K562 (cell line): ENCODE data around the gene PDE12. TPM values are rescaled to one million over a fixed set of nuclear protein-coding genes. Genes with fewer than 3 reads are reported as not detected.

Source experiments
- CBX1 ChIP-seq: sonication (generic); IDR thresholded peaks from 2 replicates; pipeline ENCODE4 v1.6.1; 2016; ENCODE audit warnings: antibody characterized with exemption, low read depth, mild to moderate bottlenecking
- ESRRA ChIP-seq: fragments of 450-650 bp; IDR thresholded peaks from 2 replicates; pipeline ENCODE4 v1.6.1; 2014; ENCODE audit warnings: low read depth, mild to moderate bottlenecking, moderate library complexity, borderline replicate concordance
- HIVEP1 ChIP-seq: fragments of 250-450 bp; sonication (Bioruptor Pico); IDR thresholded peaks from 2 replicates; pipeline ENCODE4 v1.4.0; 2020; ENCODE audit warnings: mild to moderate bottlenecking
- L3MBTL2 ChIP-seq: fragments of 450-650 bp; IDR thresholded peaks from 2 replicates; pipeline ENCODE4 v1.6.1; 2016; ENCODE audit warnings: mild to moderate bottlenecking, moderate library complexity
- NCOR1 ChIP-seq: fragments of 450-650 bp; IDR thresholded peaks from 2 replicates; pipeline ENCODE4 v1.6.1; 2016; ENCODE audit warnings: mild to moderate bottlenecking, moderate library complexity
- PCBP2 ChIP-seq: fragments of 200-400 bp; formaldehyde crosslinking; IDR thresholded peaks from 2 replicates; pipeline ENCODE4 v1.6.1; 2018; ENCODE audit warnings: low read length, low read depth, mild to moderate bottlenecking, moderate library complexity; ENCODE audit not compliant: poor library complexity, severe bottlenecking
- RNF219 ChIP-seq: fragments of 250-450 bp; sonication (Bioruptor Pico); IDR thresholded peaks from 2 replicates; pipeline ENCODE4 v1.5.0; 2022; ENCODE audit warnings: mild to moderate bottlenecking
- SMAD2 ChIP-seq: fragments of 150-350 bp; IDR thresholded peaks from 2 replicates; pipeline ENCODE4 v1.6.1; 2014; ENCODE audit warnings: low read depth, mild to moderate bottlenecking, low read length
- SMARCB1 ChIP-seq: IDR thresholded peaks from 2 replicates; pipeline ENCODE4 v1.6.1; 2011; ENCODE audit warnings: improper control_type of control experiment, low read depth; ENCODE audit not compliant: insufficient read length
- STAT5A ChIP-seq: IDR thresholded peaks from 2 replicates; pipeline ENCODE4 v1.6.1; 2012; ENCODE audit warnings: low read length, inconsistent platforms, borderline replicate concordance
- TBP ChIP-seq: optimal IDR thresholded peaks from 2 replicates; pipeline ENCODE3; 2011; ENCODE audit warnings: low read depth, low read length, improper control_type of control experiment
- ZNF3 ChIP-seq: fragments of 250-450 bp; sonication (Bioruptor Pico); IDR thresholded peaks from 2 replicates; pipeline ENCODE4 v1.5.0; 2021; ENCODE audit warnings: mild to moderate bottlenecking, moderate library complexity
- ZNF41 ChIP-seq: fragments of 250-450 bp; sonication (Bioruptor Pico); conservative IDR thresholded peaks from 2 replicates; pipeline ENCODE4 v1.4.0; 2020; ENCODE audit warnings: mild to moderate bottlenecking
- ZNF583 ChIP-seq: fragments of 250-450 bp; sonication (Bioruptor Pico); IDR thresholded peaks from 2 replicates; pipeline ENCODE4 v1.4.0; 2020
- ZNF655 ChIP-seq: fragments of 250-450 bp; sonication (Bioruptor Pico); IDR thresholded peaks from 2 replicates; pipeline ENCODE4 v1.5.0; 2021
- ZNF785 ChIP-seq: fragments of 250-450 bp; sonication (Bioruptor Pico); IDR thresholded peaks from 2 replicates; pipeline ENCODE4 v1.4.0; 2020; ENCODE audit warnings: mild to moderate bottlenecking
- polyA plus RNA-seq, 8 experiments: library from polyadenylated mRNA; depleted of rRNA in 4 of 8; stranded (reverse) in 5 of 8; unstranded in 3 of 8; fragments of >200 nt; fragmentation: Nextera tagmentation in 2 of 8; fragmentation: Illumina TruSeq in 1 of 8; extraction: Ambion mirVana in 2 of 8; extraction: Trizol in 1 of 8; gene quantifications; 2 replicates each; pipeline versions ENCODE4 v1.2.1 to v1.2.3, GENCODE V29; 2011 to 2014; ENCODE audit warnings: inconsistent platforms in 1 of 8, missing spikeins in 1 of 8
- total RNA-seq, 7 experiments: library from RNA; depleted of rRNA in 6 of 7; stranded (reverse); fragments of >200 nt in 6 of 7; fragmentation: Illumina TruSeq in 2 of 7; extraction: Trizol in 2 of 7; gene quantifications; 2 replicates each; pipeline versions ENCODE4 v1.2.1 to v1.2.3, GENCODE V29; 2011 to 2021; ENCODE audit warnings: low replicate concordance in 1 of 7
- TF ChIP-seq, protein P1 (sequence below), 2 experiments: fragments of 450-650 bp; formaldehyde crosslinking in 1 of 2; IDR thresholded peaks; 2 replicates each; pipeline versions ENCODE4 v1.4.0 to v1.6.1; 2014 to 2020; ENCODE audit warnings: mild to moderate bottlenecking in 2 of 2, borderline replicate concordance in 1 of 2, low read depth in 1 of 2

Gene PDE12
- total and polyA plus RNA-seq, 9 of the 15 experiments (the other 6 are each of a cell fraction or from before 2014, with no cell fraction given): 2.1 to 20.5 (median 10.0) TPM

DNA sequence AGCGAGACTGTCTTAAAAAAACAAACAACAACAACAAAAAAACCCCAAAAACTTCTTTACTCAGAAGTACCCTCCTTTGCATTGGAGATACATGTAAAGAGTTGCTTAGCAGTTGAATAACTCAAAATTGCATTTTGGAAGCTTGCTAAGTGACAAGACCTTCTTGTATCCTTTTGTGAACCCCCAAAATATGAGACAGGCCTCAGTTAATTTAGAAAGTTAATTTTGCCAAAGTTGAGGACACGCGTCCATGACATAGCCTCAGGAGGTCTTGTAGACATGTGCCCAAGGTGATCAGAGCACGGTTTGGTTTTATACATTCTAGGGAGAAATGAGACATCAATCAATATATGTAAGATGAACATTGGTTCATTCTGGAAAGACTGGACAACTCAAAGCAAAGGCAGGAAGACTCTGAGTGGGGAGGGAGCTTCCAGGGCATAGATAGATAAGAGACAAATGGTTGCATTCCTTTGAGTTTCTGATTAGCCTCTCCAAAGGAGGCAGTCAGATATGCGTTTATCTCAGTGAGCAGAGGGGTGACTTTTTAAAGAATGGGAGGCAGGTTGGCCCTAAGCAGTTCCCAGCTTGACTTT lies 42.8 kb downstream of the PDE12 start (continued):
- TF ChIP-seq TBP (no peak), PCBP2 (no peak), SMAD2 (no peak), ZNF583 (CRISPR knock-in tag) (no peak), RNF219 (CRISPR knock-in tag) (no peak), NCOR1 (peak; percentile 95), CBX1 (no peak), HIVEP1 (CRISPR knock-in tag) (no peak), ZNF3 (no peak), L3MBTL2 (0 out of 2 replicates have a peak, but pooled peaks have one; percentile 14), SMARCB1 (no peak), ZNF785 (CRISPR knock-in tag) (no peak), ESRRA (no peak), ZNF41 (CRISPR knock-in tag) (no peak), ZNF655 (CRISPR knock-in tag) (no peak), STAT5A (peak; percentile 75)
- TF ChIP-seq, protein P1, sequence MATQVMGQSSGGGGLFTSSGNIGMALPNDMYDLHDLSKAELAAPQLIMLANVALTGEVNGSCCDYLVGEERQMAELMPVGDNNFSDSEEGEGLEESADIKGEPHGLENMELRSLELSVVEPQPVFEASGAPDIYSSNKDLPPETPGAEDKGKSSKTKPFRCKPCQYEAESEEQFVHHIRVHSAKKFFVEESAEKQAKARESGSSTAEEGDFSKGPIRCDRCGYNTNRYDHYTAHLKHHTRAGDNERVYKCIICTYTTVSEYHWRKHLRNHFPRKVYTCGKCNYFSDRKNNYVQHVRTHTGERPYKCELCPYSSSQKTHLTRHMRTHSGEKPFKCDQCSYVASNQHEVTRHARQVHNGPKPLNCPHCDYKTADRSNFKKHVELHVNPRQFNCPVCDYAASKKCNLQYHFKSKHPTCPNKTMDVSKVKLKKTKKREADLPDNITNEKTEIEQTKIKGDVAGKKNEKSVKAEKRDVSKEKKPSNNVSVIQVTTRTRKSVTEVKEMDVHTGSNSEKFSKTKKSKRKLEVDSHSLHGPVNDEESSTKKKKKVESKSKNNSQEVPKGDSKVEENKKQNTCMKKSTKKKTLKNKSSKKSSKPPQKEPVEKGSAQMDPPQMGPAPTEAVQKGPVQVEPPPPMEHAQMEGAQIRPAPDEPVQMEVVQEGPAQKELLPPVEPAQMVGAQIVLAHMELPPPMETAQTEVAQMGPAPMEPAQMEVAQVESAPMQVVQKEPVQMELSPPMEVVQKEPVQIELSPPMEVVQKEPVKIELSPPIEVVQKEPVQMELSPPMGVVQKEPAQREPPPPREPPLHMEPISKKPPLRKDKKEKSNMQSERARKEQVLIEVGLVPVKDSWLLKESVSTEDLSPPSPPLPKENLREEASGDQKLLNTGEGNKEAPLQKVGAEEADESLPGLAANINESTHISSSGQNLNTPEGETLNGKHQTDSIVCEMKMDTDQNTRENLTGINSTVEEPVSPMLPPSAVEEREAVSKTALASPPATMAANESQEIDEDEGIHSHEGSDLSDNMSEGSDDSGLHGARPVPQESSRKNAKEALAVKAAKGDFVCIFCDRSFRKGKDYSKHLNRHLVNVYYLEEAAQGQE (IDR thresholded peaks at IDR 0.05; ENCODE audit: borderline replicate concordance): no peak
- TF ChIP-seq, protein P1 (CRISPR knock-in tag; IDR thresholded peaks at IDR 0.05; ENCODE audit: low read depth): no peak
